NCI-H82 treated with DMSO at 0.1 percent for 48 hours (cell line): ENCODE results near the gene UBE3B.

ENCODE experiments used
- DNase-seq: peaks from one replicate; lab custom pipeline; 2025; ENCODE audit not compliant: unreplicated experiment; lab: John Stamatoyannopoulos, UW

UBE3B gene

GRCh38 chr12:109449845-109450532 lies 27.4 kb upstream of the UBE3B start:
- DNase-seq: no peak

- no peak for DNase-seq
These were observed 26.5 kb upstream of the UBE3B start for GRCh38 chr12:109450980-109451379.

GRCh38 chr12:109451400-109451799 lies 26.0 kb upstream of the UBE3B start:
- no peak for DNase-seq

- no peak for DNase-seq
These were observed 24.9 kb upstream of the UBE3B start for GRCh38 chr12:109452489-109452888.

- no peak for DNase-seq
These were observed 21.7 kb upstream of the UBE3B start for GRCh38 chr12:109455706-109456105.

- DNase-seq: no peak
These were observed 19.3 kb upstream of the UBE3B start for GRCh38 chr12:109458086-109458485.

GRCh38 chr12:109458771-109459208 lies 18.6 kb upstream of the UBE3B start:
- DNase-seq: no peak

- no peak for DNase-seq
These were observed 18.2 kb upstream of the UBE3B start for GRCh38 chr12:109459247-109459646.

GRCh38 chr12:109460538-109460937 lies 16.9 kb upstream of the UBE3B start:
- no peak for DNase-seq

GRCh38 chr12:109461049-109461845 lies 16.2 kb upstream of the UBE3B start:
- DNase-seq: no peak

- no peak for DNase-seq
These were observed 15.3 kb upstream of the UBE3B start for GRCh38 chr12:109461846-109462756.

- no peak for DNase-seq
These were observed 14.4 kb upstream of the UBE3B start for GRCh38 chr12:109462868-109463692.

GRCh38 chr12:109463756-109464155 lies 13.7 kb upstream of the UBE3B start:
- DNase-seq: no peak

GRCh38 chr12:109464642-109465351 lies 12.6 kb upstream of the UBE3B start:
- DNase-seq: no peak

GRCh38 chr12:109466305-109466704 lies 11.1 kb upstream of the UBE3B start:
- no peak for DNase-seq

- DNase-seq: no peak
These were observed 10.6 kb upstream of the UBE3B start for GRCh38 chr12:109466821-109467220.

GRCh38 chr12:109467978-109468676 lies 9.3 kb upstream of the UBE3B start:
- no peak for DNase-seq

- no peak for DNase-seq
These were observed 7.9 kb upstream of the UBE3B start for GRCh38 chr12:109469517-109469916.

- no peak for DNase-seq
These were observed 4.4 kb upstream of the UBE3B start for GRCh38 chr12:109473006-109473405.
